Right atrium auricular region (tissue), 2 donors: Measurements from ENCODE around the gene OR8D2. TPM values are rescaled to one million over a fixed set of nuclear protein-coding genes. Genes with fewer than 3 reads are reported as not detected.

Experiments
- DNase-seq: peaks from one replicate; pipeline ENCODE4 v3.0.0-alpha.2; 2019; ENCODE audit warnings: low spot score
- H3K27ac ChIP-seq, 2 donors: fragments of 200-600 bp; sonication (generic); 1 replicate in 1 of 2; 2 replicates in 1 of 2; pipeline ENCODE4 v1.5.1; 2016 to 2019
- H3K27me3 ChIP-seq, 2 donors: fragments of 200-600 bp; sonication (generic); one replicate each; pipeline versions ENCODE4 v1.5.1 to v1.6.0; 2017 to 2019
- H3K36me3 ChIP-seq: fragments of 200-600 bp; sonication (generic); one replicate; pipeline ENCODE4 v1.5.1; 2016
- H3K4me1 ChIP-seq, 2 donors: fragments of 200-600 bp; sonication (generic); one replicate each; pipeline versions ENCODE4 v1.5.1 to v1.6.0; 2017 to 2019
- H3K4me3 ChIP-seq, 2 donors: fragments of 200-600 bp; sonication (generic); 1 replicate in 1 of 2; 2 replicates in 1 of 2; pipeline ENCODE4 v1.5.1; 2017 to 2019; ENCODE audit warnings: mild to moderate bottlenecking in 1 of 2, moderate library complexity in 1 of 2
- H3K9me3 ChIP-seq, 2 donors: fragments of 200-600 bp; sonication (generic); one replicate each; pipeline ENCODE4 v1.5.1; 2019
- total RNA-seq, 2 donors: library from RNA; depleted of rRNA; stranded (reverse); fragments of >200 nt; gene quantifications; one replicate each; pipeline ENCODE4 v1.1.0, GENCODE V29; 2016
- TF ChIP-seq, protein P1 (sequence below), 2 donors: fragments of 200-600 bp; sonication (generic); IDR thresholded peaks; one replicate each; pipeline ENCODE4 v1.5.1; 2019; ENCODE audit warnings: antibody characterized with exemption in 2 of 2

The OR8D2 gene
- total RNA-seq, 2 donors from 2014 or later, result not detected

DNA sequence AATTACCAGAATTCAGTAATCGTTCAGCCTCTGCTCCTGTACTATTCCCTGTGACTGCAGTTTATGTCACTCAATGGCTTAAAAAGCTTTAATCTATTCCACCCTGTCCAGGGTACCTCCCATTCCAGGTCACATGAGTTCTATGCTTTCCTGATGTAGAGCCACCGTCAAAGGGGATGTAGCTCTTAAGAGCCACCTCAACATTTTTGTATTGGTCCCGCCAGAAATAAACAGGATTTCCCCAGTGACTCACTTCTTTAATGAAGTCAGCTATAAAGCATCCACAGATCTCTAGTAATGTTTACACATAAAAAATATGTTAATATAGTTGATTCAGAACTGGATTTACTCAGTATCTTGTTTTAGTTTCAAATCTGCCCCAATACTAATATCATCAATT lies 4.9 kb downstream of the OR8D2 start:
- H3K4me3 ChIP-seq, result no peak overlapping the region
- DNase-seq, result no peak
- H3K9me3 ChIP-seq, result no peaks in the 10 kb centered on the region
- no peaks in the 10 kb centered on the region for H3K4me1 ChIP-seq
- H3K36me3 ChIP-seq, result no peaks in the 10 kb centered on the region
- no peaks in the 10 kb centered on the region for H3K27me3 ChIP-seq
- TF ChIP-seq, protein P1, sequence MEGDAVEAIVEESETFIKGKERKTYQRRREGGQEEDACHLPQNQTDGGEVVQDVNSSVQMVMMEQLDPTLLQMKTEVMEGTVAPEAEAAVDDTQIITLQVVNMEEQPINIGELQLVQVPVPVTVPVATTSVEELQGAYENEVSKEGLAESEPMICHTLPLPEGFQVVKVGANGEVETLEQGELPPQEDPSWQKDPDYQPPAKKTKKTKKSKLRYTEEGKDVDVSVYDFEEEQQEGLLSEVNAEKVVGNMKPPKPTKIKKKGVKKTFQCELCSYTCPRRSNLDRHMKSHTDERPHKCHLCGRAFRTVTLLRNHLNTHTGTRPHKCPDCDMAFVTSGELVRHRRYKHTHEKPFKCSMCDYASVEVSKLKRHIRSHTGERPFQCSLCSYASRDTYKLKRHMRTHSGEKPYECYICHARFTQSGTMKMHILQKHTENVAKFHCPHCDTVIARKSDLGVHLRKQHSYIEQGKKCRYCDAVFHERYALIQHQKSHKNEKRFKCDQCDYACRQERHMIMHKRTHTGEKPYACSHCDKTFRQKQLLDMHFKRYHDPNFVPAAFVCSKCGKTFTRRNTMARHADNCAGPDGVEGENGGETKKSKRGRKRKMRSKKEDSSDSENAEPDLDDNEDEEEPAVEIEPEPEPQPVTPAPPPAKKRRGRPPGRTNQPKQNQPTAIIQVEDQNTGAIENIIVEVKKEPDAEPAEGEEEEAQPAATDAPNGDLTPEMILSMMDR (IDR thresholded peaks at IDR 0.05), result no peak
- H3K27ac ChIP-seq, result no peak overlapping the region

DNA sequence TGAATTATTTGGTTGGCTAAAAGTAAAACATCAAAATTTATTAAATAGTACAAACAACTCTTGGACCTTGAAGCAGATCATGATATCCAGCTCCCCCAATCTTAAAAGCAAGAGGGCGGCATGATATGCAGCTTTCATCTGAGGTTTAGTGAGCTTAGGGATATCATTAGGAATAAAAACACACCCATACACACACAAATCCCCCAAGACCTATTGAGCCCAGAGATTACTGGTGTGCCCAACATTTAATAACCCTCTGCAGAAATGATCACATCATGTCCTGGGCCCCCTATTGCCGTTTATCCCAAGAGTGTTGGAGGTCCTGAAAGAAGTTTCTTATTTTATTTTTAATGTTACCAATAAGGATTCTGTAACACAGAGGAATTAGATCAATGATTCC lies 6.1 kb downstream of the OR8D2 start, which contains the start of gene OR8D1:
OR8D1 (minus strand) TSS at position 101 of the 400 bp plus-strand sequence. CDS start 3,183 bp downstream, outside the sequence.
- Histone ChIP-seq H3K4me3 (no peak within 1 kb of the TSS), H3K27ac (no peak within 1 kb of the TSS), H3K9me3 (no peaks in the 10 kb centered on the region), H3K4me1 (no peaks in the 10 kb centered on the region), H3K36me3 (no peaks in the 10 kb centered on the region), H3K27me3 (no peaks in the 10 kb centered on the region)
- TF ChIP-seq, protein P1 (IDR thresholded peaks at IDR 0.05), result no peak
- DNase-seq, result no peak

DNA sequence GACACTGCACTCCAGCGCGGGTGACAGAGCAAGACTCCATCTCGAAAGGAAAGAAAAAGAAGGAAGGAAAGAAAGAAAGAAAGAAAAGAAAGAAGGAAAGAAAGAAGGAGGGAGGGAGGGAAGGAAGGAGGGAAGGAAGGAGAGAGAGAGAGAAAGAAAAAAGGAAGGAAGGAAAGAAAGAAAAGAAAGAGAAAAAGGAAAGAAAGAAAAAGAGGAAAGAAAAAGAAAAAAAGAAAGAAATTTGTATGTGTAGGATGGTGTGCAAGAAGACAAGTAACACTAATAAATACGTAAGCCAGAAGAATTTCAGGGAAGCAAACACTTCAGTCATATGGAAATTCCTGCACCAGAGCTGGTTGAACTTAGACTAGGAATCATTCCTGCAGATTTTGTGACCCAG lies 6.9 kb downstream of the OR8D2 start:
- TF ChIP-seq, protein P1 (IDR thresholded peaks at IDR 0.05), result no peak
- Histone ChIP-seq H3K27ac (no peak overlapping the region), H3K4me1 (no peaks in the 10 kb centered on the region), H3K4me3 (no peak overlapping the region), H3K27me3 (no peaks in the 10 kb centered on the region), H3K9me3 (no peaks in the 10 kb centered on the region), H3K36me3 (no peaks in the 10 kb centered on the region)
- no peak for DNase-seq

DNA sequence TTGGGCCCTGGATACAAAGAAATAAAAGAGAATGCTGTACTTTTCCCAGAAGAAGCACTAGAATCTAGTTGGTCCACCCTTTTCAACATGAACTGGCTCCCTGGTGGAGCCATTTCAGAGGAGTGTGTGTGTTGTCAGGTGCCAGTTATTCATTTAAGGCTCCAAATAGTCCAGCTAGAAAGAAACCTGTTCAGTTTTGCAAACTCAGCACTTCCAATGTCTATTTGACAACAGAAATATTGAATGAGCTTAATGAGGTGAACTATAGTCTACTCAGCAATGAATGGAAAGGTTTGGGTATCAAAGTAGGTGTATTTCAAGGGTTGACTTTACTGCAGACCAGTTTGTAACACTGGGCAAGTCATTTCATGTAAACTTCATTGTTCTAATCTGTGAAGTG lies 8.3 kb downstream of the OR8D2 start:
- DNase-seq, result no peak
- H3K9me3 ChIP-seq, result no peaks in the 10 kb centered on the region
- no peaks in the 10 kb centered on the region for H3K27me3 ChIP-seq
- no peak overlapping the region for H3K4me3 ChIP-seq
- H3K27ac ChIP-seq, result no peak overlapping the region
- no peaks in the 10 kb centered on the region for H3K36me3 ChIP-seq
- TF ChIP-seq, protein P1 (IDR thresholded peaks at IDR 0.05), result no peak
- H3K4me1 ChIP-seq, result no peaks in the 10 kb centered on the region

DNA sequence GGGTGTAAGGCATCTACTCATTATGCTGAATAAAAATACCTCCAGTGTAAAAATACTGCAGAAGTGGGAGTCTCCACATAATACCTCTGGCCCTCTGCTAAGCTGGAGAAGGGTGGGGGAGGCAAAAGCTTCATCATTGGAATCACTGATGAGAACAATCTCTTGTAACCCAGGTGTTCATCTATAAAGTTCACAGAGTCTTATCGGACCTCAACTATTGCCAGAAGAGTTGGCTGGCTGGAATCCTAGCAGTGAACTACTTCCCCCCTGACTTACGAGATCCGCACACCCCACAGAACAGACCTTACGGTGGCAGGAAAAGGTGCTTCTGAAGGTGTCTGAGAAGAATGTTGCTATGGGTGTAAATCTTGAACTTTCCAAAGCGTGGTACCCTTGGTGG lies 8.7 kb downstream of the OR8D2 start:
- Histone ChIP-seq H3K27ac (no peak overlapping the region), H3K9me3 (no peaks in the 10 kb centered on the region), H3K4me3 (no peak overlapping the region), H3K4me1 (no peaks in the 10 kb centered on the region), H3K36me3 (no peaks in the 10 kb centered on the region), H3K27me3 (no peaks in the 10 kb centered on the region)
- TF ChIP-seq, protein P1 (IDR thresholded peaks at IDR 0.05), result no peak
- no peak for DNase-seq

DNA sequence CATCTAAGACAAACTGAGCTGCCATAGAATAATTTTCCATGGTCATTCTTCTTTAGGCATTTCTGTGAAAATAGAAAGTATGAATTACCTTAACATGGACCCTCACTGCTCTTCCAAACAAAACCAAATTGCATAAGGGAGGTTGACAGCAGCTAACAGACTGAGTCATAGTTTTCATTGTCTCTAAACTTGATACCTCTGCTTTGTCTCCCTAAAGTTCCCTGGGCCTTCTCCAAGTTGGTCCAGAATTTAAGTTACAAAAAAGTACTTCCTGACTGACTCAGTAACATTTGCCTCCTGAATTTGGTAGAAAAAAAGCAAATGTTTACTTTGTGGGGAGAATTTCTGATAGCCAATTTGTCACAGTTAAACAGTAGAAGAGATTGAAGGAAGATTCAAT lies 9.3 kb downstream of the OR8D2 start:
- no peaks in the 10 kb centered on the region for H3K4me1 ChIP-seq
- H3K36me3 ChIP-seq, result no peaks in the 10 kb centered on the region
- TF ChIP-seq, protein P1 (IDR thresholded peaks at IDR 0.05), result no peak
- H3K9me3 ChIP-seq, result no peaks in the 10 kb centered on the region
- H3K27me3 ChIP-seq, result no peaks in the 10 kb centered on the region
- H3K27ac ChIP-seq, result no peak overlapping the region
- no peak for DNase-seq
- H3K4me3 ChIP-seq, result no peak overlapping the region
